ENCODE data around the gene UBE2M.
"Not testable (repeated sequence)": the region's sequence is repeated elsewhere in the genome, so short reads cannot be mapped to it uniquely, and the experiment has no call there.

The UBE2M gene

DNA sequence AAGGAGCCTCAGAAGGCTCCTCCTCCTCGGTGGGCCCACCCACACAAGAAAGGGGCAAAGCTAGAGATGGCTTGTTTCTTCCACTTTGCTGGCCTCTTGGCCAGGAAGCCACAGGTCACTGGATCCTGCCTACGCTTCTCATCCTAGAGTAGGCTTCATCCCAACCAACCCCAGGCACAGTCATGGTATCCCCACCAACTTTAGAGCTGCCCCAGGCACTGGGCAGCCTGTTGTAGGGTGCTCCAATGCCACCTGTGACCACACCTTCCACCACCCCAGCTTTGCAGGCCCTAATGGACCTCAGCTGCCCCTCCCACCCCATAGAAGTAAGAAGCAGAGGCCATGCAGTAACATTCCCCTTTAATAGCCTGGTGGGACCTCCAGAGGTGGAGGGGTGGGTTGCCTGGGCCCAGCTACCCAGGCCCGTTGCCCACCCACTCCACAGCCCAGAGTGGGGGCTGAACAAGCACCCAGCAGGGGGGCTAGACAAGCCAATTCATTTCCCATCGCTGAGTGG is 3.0 kb downstream of the UBE2M start:
- DNase-seq = no peak

DNA sequence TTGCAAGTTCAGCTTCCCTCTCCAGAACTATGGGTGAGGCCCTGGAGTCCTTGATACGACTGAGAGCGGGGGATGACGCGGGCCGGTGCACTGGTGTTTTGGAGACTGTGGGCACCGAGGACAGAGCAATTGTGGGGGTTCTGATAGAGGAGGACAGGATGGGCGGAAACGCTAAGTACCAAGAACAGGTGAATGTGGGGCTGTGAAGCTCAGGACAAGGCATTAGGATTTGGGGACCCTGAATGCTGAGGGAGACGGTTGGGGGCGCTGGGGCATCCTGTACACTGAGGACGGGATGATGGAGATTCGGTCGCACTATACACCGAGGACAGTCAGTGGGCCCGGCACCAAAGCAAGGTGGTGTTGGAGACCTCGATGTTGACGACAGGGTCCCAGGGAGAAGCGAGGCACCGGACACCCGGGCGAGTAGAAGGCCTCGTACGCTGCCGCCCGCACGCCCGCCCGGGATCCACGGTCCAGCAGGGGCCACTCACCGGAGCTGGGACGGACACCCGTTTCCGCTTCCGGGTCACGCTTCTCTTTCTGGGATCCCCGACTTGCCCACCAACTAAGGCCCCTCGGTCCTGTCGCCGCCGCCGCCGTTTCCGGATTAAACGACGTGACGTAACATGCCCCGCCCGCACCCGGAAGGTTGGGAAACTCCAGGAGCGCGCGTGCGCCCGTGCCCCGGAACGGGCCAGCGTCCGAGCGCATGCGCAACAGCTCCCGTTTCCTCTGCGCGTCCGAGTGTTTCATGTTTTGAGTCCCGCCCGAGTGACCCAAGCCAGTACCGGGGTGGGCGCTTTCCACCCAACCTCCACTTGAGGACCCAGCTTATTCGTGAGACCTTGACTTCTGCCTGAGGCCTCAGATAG is 3.7 kb downstream of the UBE2M start, which contains the start of gene CHMP2A:
CHMP2A (minus strand) TSS at position 612 of the 875 bp plus-strand sequence. CDS start 893 bp downstream, outside the sequence.
- peak; percentile 95 for DNase-seq

DNA sequence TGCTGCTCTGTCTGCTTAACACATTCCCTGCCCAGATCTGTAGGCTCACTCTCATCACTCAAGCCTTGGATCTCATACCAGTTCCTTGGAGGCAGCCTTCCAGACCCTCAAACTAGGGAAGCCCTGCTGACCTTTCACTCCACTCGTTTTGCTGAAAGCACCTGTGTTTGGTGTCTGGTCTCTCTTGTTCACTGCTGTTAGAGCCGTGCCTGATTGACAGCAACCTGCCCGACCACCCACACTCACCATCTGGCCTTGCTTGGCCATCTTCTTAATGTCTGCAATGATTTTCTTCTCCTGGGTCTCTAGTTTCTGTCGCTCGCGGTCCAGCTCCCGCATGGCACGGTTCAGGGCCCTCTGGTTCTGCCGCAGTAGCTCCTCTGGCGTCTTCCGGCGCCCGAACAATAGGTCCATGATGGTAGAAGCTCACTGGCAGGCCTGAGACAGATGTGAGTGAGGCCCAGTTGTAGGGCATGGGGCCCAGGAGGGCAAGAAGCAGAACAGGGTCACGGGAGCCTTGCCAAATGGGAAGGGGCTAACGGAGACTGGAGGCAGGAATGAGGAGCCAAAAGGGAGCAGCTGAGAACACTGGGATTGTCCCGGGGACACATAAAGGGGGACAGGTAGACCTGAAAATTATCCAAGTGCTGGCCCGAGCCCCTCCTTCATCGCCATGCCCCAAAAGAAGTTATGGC is 4.5 kb downstream of the UBE2M start:
- no peak for DNase-seq

DNA sequence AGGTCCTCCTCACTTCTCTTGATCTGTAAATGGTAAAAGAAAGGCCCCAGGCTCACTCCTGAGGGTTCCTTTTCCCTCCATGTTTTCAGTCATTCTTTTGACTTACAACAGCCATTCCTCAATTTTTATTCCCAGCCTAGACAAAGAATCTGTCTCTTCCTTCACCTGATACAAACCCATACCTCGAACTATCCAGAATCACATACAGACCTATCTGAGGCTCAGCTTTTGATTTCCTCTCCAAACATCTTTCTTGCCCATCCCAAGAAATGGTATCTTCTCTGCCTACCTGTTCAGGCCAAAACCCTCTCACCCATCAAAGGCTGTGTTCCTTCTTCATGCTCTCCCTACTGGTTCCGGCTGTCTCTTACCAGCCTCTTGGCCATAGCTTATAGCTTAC is 5.8 kb downstream of the UBE2M start:
- DNase-seq = no peak

DNA sequence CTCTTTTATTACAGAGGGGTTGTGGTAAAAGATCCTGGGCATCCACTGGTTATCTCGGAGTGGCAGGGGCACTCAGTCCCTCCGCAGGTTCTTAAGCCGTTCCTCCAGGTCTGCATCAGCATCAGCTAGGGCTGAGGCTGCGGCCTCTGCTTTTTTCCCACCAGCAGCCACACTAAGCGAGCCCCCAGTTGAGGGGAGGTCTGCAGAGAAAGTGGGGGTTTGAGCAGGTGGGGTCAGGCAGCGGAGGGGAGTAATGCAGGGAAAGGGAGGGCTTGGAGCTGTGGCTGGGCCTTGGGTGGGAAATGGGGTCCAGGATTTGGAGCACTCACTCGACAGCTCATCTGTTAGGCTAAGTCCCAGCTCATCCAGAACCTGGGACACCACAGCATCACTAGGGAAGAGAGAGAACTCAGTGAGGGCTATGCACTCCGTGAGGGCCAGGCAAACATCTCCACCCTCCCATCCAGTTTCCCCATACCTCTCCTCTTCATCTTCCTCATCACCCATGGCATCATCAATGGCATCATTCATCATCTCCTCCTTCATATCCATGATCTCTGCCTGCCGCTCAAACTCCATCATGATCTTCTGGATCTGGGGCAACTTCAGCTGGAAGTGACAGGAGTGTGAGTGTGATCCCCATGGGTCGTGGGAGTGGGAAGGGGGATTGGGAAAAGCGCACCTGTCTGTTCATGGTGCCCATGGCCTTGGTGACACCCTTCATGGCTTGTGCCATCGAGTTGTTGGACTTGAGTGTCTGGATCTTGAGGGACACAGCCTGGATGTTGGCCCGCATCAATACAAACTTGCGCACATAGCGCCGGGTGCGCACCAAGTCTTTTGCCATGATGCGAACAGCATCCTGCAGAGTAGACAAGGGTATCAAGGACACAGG is 6.6 kb downstream of the UBE2M start:
- no peak for DNase-seq

DNA sequence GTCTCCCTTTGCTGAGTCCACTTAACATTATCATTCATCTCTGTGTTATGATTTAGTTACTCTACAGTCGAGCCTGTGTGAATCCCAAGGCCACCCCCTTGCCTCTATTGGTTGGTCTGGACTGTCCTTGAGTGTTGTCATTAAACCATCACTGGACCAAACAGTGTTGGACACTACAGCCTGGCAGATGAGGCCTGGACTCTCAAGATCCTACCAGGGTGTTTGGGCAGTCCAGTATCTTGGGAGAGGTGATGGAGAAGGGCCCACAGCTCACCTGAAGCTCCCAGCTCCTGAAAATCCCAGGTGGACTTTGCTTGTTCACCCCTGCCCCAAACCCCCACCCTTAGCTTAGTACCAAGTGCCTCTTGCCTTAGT is 7.3 kb downstream of the UBE2M start:
- DNase-seq = no peak

DNA sequence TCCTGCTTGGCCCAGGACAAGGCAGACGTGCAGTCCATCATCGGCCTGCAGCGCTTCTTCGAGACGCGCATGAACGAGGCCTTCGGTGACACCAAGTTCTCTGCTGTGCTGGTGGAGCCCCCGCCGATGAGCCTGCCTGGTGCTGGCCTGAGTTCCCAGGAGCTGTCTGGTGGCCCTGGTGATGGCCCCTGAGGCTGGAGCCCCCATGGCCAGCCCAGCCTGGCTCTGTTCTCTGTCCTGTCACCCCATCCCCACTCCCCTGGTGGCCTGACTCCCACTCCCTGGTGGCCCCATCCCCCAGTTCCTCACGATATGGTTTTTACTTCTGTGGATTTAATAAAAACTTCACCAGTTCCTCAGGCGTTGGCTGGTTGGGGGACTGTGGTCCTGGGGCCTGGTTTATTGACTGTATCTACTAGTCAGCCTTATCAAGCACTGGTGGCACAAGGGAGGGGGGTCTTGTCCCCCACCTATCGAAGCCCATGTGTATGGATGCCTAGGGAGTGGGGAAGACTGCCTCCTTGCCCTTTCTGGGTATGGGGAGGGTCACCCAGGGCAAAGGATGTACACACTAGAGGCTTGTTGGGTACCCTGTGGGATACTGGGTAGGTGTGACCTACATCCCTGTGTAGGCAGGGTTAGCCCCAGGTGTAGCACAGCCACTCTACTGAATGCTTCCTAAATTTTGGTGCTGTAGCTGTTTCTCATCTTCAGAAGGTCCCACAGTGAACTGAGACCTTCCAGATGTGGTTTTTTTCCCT is 7.9 kb downstream of the UBE2M start:
- no peak for DNase-seq

DNA sequence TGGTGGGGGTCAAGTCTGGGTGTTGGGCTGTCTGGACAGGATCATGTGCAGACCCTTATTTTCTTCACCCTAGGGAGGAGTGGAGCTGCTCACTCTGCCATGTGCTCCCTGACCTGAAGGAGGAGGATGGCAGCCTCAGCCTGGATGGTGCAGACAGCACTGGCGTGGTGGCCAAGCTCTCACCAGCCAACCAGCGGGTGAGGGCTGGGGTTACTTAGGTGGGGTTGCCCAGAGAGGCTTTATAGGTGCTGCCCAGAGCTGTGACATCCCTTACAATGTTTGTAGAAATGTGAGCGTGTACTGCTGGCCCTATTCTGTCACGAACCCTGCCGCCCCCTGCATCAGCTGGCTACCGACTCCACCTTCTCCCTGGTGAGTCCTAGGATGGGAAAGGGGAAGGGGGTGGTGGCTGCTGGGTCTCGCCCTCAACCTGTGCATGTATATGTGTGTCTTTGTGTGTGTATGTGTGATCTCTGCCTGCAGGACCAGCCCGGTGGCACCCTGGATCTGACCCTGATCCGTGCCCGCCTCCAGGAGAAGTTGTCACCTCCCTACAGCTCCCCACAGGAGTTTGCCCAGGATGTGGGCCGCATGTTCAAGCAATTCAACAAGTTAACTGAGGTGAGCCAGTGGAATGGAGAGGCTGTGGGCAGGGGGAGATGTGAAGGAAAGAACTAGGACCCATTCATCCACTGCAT is 8.6 kb downstream of the UBE2M start:
- no peak for DNase-seq

DNA sequence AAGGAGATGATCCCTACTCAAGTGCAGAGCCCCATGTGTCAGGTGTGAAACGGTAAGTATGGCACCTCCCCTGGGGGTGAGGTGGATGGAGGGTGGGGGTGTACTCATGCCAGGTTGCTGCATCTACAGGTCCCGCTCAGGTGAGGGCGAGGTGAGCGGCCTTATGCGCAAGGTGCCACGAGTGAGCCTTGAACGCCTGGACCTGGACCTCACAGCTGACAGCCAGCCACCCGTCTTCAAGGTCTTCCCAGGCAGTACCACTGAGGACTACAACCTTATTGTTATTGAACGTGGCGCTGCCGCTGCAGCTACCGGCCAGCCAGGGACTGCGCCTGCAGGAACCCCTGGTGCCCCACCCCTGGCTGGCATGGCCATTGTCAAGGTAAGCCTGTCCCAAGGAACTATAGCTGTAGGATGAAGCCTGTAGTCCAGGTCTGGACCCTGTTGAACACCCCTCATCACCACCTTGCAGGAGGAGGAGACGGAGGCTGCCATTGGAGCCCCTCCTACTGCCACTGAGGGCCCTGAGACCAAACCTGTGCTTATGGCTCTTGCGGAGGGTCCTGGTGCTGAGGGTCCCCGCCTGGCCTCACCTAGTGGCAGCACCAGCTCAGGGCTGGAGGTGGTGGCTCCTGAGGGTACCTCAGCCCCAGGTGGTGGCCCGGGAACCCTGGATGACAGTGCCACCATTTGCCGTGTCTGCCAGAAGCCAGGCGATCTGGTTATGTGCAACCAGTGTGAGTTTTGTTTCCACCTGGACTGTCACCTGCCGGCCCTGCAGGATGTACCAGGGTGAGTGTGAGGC is 9.3 kb downstream of the UBE2M start:
- no peak for DNase-seq

DNA sequence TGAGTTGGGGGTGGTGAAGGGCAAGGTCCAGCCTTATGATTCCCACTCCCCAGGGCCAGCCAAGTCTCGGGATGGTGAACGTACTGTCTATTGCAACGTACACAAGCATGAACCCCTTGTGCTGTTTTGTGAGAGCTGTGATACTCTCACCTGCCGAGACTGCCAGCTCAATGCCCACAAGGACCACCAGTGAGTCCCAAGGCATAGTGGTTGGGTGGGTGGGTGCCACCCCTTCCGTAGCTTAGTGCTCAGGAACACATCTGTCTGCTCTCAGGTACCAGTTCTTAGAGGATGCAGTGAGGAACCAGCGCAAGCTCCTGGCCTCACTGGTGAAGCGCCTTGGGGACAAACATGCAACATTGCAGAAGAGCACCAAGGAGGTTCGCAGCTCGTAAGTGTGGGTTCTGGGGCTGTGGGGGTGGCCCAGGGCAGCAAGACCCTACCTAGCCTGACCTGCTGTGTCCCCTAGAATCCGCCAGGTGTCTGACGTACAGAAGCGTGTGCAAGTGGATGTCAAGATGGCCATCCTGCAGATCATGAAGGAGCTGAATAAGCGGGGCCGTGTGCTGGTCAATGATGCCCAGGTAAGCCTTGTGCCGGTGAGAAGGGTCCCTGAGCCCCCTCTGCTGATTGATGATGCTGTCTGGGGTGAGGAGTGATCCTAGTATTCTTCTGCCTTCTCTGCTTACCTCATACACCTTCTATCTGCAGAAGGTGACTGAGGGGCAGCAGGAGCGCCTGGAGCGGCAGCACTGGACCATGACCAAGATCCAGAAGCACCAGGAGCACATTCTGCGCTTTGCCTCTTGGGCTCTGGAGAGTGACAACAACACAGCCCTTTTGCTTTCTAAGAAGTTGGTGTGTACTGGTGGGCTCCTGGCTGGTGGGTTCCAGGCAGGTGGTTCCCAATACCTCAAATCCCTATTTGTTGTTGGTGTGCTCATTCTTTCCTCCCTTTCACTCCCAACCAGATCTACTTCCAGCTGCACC is 10.8 kb downstream of the UBE2M start:
- DNase-seq = no peak

DNA sequence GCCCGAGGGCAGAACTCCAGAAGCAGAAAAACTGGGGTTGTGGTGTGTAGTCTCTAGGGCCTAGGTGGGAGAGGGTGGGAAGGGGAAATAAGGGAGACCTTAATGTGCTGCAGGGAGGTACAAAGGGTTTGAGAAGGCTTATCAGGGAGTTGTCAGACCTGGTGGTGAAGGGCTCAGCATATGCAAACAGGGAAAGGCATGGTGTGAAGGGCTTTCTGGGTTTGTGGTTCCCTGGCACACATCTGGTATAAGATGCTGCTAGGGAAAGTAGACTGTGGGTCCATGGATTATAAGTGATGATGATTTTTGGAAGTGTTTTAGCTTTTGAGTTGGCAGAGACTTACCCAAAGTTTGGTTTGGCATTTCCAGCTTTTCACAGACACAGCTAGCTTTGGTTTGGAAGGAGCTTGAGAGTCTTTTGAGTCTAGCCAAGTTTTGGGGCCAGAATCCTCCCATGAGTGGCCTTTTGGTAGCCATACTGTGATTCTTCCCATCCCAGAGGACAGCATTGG is 12.3 kb downstream of the UBE2M start:
- DNase-seq = no peak

DNA sequence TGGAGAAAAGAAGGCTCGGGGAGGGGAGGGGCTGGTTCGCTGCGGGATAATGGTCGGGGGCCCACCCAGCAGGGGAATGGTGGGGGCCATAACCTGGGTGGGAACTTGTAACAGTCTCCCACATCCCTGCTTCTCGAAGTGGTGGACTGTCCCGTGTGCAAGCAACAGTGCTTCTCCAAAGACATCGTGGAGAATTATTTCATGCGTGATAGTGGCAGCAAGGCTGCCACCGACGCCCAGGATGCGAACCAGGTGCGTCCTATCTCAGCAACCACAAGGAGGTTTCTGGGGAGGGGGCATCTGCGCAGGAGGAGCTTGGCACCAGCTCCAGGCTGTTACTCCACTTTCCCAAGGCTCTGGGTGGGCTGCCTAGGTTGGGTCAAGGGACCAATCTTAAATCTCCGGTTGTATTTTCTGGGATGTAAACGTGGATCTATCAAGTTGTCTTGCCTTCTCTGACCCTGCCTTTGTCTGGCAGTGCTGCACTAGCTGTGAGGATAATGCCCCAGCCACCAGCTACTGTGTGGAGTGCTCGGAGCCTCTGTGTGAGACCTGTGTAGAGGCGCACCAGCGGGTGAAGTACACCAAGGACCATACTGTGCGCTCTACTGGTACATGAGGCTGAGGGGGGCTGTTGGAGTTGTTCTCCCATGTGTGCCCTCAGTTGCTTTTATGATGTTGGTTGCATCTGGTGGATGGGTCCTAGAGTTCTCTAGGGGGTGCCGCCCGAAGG is 13.0 kb downstream of the UBE2M start:
- no peak for DNase-seq

DNA sequence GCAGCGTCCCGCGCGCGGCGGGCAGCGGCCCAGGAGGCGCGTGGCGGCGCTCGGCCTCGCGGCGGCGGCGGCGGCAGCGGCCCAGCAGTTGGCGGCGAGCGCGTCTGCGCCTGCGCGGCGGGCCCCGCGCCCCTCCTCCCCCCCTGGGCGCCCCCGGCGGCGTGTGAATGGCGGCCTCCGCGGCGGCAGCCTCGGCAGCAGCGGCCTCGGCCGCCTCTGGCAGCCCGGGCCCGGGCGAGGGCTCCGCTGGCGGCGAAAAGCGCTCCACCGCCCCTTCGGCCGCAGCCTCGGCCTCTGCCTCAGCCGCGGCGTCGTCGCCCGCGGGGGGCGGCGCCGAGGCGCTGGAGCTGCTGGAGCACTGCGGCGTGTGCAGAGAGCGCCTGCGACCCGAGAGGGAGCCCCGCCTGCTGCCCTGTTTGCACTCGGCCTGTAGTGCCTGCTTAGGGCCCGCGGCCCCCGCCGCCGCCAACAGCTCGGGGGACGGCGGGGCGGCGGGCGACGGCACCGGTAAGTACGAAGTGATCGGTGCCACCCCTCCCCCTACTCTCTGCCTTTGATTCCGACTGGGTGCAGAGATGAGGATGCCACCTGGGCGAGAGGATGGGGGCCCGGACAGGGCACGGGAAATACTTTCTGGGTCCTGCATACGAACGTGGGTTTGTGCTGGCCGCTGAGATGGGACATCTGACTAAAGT is 13.7 kb downstream of the UBE2M start:
- peak; percentile 53 for DNase-seq

DNA sequence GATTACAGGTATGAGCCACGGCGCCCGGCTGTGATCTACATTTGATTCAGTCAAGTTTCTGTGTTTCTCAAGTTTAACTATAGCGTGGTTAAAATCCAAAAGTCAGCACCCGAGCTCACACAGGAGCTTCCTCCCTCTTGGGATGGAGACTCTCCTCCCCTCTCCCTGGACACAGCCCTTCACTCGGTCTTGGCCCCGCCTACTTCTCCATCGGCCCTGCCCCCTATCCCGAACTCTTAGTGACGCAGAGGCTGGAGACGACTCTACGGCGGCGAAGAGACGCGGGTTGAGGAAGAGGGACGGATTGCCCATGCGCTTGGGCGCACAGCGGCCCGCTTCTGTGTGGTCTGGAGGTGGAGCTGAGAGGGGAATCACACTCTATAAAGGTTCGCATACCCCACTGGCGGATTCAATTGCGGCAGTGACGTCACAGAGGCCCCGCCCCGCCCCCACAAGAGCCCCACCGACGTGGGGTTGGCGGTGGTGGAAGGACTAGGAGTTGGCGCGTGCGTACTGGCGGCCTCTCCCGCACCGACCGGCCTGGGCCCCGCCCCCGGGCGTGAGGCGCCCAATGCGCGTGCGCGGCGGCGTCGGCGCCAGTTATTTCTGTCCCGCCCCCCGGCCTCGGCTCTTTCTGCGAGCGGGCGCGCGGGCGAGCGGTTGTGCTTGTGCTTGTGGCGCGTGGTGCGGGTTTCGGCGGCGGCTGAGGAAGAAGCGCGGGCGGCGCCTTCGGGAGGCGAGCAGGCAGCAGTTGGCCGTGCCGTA is 14.4 kb downstream of the UBE2M start, which contains the start of gene TRIM28:
TRIM28 (plus strand) TSS at position 239 of the 765 bp plus-strand sequence. CDS start 694 bp downstream, outside the sequence.
- DNase-seq = peak; percentile 100

DNA sequence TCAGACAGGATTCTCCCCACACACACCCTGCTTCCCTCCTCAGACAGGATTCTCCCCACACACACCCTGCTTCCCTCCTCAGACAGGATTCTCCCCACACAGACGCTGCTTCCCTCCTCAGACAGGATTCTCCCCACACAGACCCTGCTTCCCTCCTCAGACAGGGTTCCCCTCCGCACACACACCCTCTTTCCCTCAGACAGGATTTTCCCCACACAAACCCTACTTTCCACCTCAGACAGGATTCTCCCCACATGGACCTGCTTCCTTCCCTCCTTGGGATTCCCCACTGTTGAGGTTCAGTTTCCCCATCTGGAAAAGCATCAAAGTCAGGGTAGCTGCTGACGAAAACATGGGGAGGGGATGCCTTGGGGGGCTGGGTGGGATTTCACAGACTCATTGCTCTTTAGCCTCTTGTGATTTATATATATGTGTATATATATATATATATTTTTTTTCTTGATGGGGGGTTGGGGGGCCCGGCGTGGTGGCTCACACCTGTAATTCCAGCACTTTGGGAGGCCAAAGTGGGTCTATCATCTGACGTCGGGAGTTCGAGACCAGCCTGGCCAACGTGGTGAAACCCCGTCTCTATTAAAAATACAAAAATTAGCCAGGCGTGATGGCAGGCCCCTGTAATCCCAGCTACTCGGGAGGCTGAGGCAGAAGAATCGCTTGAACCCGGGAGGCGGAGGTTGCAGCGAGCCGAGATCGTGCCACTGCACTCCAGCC is 15.6 kb downstream of the UBE2M start:
- not testable (repeated sequence) for DNase-seq

DNA sequence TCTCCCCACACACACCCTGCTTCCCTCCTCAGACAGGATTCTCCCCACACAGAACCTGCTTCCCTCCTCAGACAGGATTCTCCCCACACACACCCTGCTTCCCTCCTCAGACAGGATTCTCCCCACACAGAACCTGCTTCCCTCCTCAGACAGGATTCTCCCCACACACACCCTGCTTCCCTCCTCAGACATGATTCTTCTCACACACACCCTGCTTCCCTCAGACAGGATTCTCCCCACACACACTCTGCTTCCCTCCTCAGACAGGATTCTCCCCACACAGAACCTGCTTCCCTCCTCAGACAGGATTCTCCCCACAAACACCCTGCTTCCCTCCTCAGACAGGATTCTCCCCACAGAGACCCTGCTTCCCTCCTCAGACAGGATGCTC is 19.2 kb downstream of the UBE2M start:
- DNase-seq = not testable (repeated sequence)

Measured in activated T-cell treated with anti-CD3 and anti-CD28 coated beads for 4 hours (primary cell).